ENCODE results near the gene ITFG2. TPM values are rescaled to one million over a fixed set of nuclear protein-coding genes. Genes with fewer than 3 reads are reported as not detected.

Gene ITFG2
- total RNA-seq, 1 experiment from 2014 or later: 41.3 TPM

DNA sequence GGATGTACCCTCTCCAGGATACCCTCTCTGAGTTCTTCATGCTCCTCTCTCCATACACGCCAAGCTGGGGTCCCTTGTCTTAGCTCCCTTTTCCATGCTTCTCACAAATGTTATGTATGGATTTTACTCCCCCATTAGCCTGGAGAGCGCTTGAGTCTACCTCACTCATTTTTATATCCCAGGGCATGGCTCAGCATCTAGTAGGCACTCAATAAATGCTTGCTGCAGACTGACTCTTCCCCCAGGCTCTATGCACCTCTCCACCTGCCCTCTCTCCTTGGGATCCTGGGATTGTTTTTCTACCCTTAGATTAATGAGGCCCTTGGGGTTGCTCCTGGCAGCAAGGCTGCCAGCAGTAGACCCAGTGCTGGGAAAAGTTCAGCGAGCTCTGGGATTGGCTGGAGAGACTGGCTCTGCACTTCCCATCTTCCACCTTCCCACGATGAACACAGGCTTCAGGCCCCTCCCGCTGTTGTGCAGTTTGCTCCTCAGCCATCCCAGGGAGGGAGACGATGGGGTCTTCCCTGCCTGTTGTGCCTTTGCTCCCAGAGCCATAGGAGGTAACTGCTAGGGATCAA, 20.2 kb downstream of the ITFG2 start:
- Histone ChIP-seq H3K9me3 (ENCODE audit: insufficient read depth, low read depth) (no peaks in the 10 kb centered on the region), H3K4me2 (no peak overlapping the region), H2AFZ (no peak overlapping the region), H3K79me2 (ENCODE audit: low read depth) (no peaks in the 10 kb centered on the region), H3F3A (ENCODE audit: insufficient read depth, low read depth) (peaks cover 6% of the 10 kb centered on the region; the same call in 1 of the 2 replicates), H3K27ac (no peak overlapping the region), H3K4me1 (replicated peaks; ENCODE audit: insufficient read depth) (no peaks in the 10 kb centered on the region), H3K4me3 (no peak overlapping the region), H3K9me2 (ENCODE audit: insufficient read depth) (no peaks in the 10 kb centered on the region), H4K20me1 (ENCODE audit: insufficient read depth) (no peaks in the 10 kb centered on the region), H3K36me3 (ENCODE audit: low read depth) (no peaks in the 10 kb centered on the region), H3K27me3 (ENCODE audit: insufficient read depth, low read depth) (no peaks in the 10 kb centered on the region)
- intact Hi-C loops (cut with micrococcal nuclease; ENCODE audit: unreplicated experiment): no loop called here
- no TSS peak for BruUV-seq (replicated peaks)
- TF ChIP-seq, protein P1, sequence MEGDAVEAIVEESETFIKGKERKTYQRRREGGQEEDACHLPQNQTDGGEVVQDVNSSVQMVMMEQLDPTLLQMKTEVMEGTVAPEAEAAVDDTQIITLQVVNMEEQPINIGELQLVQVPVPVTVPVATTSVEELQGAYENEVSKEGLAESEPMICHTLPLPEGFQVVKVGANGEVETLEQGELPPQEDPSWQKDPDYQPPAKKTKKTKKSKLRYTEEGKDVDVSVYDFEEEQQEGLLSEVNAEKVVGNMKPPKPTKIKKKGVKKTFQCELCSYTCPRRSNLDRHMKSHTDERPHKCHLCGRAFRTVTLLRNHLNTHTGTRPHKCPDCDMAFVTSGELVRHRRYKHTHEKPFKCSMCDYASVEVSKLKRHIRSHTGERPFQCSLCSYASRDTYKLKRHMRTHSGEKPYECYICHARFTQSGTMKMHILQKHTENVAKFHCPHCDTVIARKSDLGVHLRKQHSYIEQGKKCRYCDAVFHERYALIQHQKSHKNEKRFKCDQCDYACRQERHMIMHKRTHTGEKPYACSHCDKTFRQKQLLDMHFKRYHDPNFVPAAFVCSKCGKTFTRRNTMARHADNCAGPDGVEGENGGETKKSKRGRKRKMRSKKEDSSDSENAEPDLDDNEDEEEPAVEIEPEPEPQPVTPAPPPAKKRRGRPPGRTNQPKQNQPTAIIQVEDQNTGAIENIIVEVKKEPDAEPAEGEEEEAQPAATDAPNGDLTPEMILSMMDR (conservative IDR thresholded peaks at IDR 0.05): no peak
- TF ChIP-seq EZH2 (IDR thresholded peaks at IDR 0.05; ENCODE audit: low read depth): no peak
- no peak for DNase-seq
- POLR2A ChIA-PET (ENCODE audit: unreplicated experiment): no interaction called here
- CTCF ChIA-PET: no interaction called here

DNA sequence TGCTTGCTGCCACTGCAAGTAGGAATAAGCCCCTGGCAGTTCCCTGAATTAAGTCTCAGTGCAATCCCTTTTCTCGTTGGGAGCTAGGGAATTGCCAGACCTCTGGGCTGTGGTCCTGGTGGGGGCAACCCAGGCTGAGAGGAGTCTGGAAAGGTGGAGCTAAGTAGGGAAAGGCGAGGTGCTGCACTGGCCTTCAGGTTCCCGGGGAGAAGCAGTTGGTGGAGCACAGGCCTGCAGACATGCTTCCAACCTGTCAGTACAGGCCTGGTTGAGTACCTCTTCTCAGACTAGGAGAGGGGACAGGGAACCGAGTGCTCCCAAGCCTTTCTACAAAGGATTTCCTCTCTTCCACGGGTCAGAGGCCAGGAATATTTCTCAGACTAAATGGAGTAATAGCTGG, 20.9 kb downstream of the ITFG2 start:
- H3K9me2 ChIP-seq (ENCODE audit: insufficient read depth): no peaks in the 10 kb centered on the region
- no peak for DNase-seq
- TF ChIP-seq, protein P1 (conservative IDR thresholded peaks at IDR 0.05): no peak
- no peak for TF ChIP-seq EZH2 (IDR thresholded peaks at IDR 0.05; ENCODE audit: low read depth)

DNA sequence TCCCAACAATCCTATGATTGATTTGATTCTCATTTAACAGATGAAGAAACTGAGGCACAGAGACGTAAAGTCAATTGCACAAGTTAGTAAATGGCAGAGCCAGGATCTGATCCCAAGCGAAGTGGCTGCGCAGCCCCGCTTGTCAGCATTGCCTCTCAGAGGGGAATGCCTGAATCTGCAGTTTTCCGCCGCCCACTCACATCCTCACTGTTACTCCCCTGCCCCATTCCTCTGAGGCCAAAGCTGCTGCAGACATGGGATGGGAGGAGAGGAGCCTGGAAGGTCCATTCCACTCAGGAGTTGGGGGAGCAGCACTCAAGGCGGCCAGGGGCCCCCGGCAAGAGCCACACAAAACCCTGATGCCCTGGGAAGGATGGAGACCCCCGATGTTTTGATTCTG, 21.3 kb downstream of the ITFG2 start:
- Histone ChIP-seq H3K4me1 (replicated peaks; ENCODE audit: insufficient read depth) (no peaks in the 10 kb centered on the region), H3K27me3 (ENCODE audit: insufficient read depth, low read depth) (no peaks in the 10 kb centered on the region), H3F3A (ENCODE audit: insufficient read depth, low read depth) (peaks cover 6% of the 10 kb centered on the region; the same call in 1 of the 2 replicates), H3K9me3 (ENCODE audit: insufficient read depth, low read depth) (no peaks in the 10 kb centered on the region), H4K20me1 (ENCODE audit: insufficient read depth) (no peaks in the 10 kb centered on the region), H3K79me2 (ENCODE audit: low read depth) (no peaks in the 10 kb centered on the region), H3K36me3 (ENCODE audit: low read depth) (no peaks in the 10 kb centered on the region), H3K4me2 (no peak overlapping the region), H3K9me2 (ENCODE audit: insufficient read depth) (no peaks in the 10 kb centered on the region), H3K27ac (no peak overlapping the region), H2AFZ (no peak overlapping the region), H3K4me3 (no peak overlapping the region)
- TF ChIP-seq EZH2 (IDR thresholded peaks at IDR 0.05; ENCODE audit: low read depth): no peak
- TF ChIP-seq, protein P1 (conservative IDR thresholded peaks at IDR 0.05): no peak
- BruUV-seq (replicated peaks): no TSS peak
- CTCF ChIA-PET: no interaction called here
- POLR2A ChIA-PET (ENCODE audit: unreplicated experiment): no interaction called here
- intact Hi-C loops (cut with micrococcal nuclease; ENCODE audit: unreplicated experiment): no loop called here
- no peak for DNase-seq

More for the DNA sequence above, 20.9 kb downstream of the ITFG2 start:
- H3K4me3 ChIP-seq: no peak overlapping the region
- H3K36me3 ChIP-seq (ENCODE audit: low read depth): no peaks in the 10 kb centered on the region
- BruUV-seq (replicated peaks): no TSS peak
- H3K4me2 ChIP-seq: no peak overlapping the region
- ChIA-PET CTCF (no interaction called here), POLR2A (ENCODE audit: unreplicated experiment) (no interaction called here)
- no peaks in the 10 kb centered on the region for H3K4me1 ChIP-seq (replicated peaks; ENCODE audit: insufficient read depth)
- H3K27ac ChIP-seq: no peak overlapping the region
- H3K9me3 ChIP-seq (ENCODE audit: insufficient read depth, low read depth): no peaks in the 10 kb centered on the region
- H4K20me1 ChIP-seq (ENCODE audit: insufficient read depth): no peaks in the 10 kb centered on the region
- H3K79me2 ChIP-seq (ENCODE audit: low read depth): no peaks in the 10 kb centered on the region
- no peaks in the 10 kb centered on the region for H3K27me3 ChIP-seq (ENCODE audit: insufficient read depth, low read depth)
- H2AFZ ChIP-seq: no peak overlapping the region
- H3F3A ChIP-seq (ENCODE audit: insufficient read depth, low read depth): peaks cover 6% of the 10 kb centered on the region; the same call in 1 of the 2 replicates
- intact Hi-C loops (cut with micrococcal nuclease; ENCODE audit: unreplicated experiment): no loop called here
